ENCODE measurements around the gene RASGRP4. TPM values are rescaled to one million over a fixed set of nuclear protein-coding genes. Genes with fewer than 3 reads are reported as not detected.

Gene RASGRP4
- total RNA-seq, 4 donors from 2014 or later: 3.2 to 7.8 (median 4.4) TPM

GRCh38 chr19:38449518-38449917 is 23.5 kb upstream of the RASGRP4 start:
- Histone ChIP-seq H3K36me3 (no peaks in the 10 kb centered on the region), H3K9me3 (no peaks in the 10 kb centered on the region), H3K4me3 (no peak overlapping the region), H3K27me3 (peaks cover 0 to 5% (median 0%) of the 10 kb centered on the region in 4 donors), H3K4me1 (no peaks in the 10 kb centered on the region), H3K27ac (replicated peaks in 1 of 4) (no peak overlapping the region)
- no peak for DNase-seq (ENCODE audit: extremely low spot score)
- intact Hi-C loops (cut with DNase I): no loop called here
- WGBS: 78% methylated on average over 5 of the region's 5 CpGs
- TF ChIP-seq, protein P1, sequence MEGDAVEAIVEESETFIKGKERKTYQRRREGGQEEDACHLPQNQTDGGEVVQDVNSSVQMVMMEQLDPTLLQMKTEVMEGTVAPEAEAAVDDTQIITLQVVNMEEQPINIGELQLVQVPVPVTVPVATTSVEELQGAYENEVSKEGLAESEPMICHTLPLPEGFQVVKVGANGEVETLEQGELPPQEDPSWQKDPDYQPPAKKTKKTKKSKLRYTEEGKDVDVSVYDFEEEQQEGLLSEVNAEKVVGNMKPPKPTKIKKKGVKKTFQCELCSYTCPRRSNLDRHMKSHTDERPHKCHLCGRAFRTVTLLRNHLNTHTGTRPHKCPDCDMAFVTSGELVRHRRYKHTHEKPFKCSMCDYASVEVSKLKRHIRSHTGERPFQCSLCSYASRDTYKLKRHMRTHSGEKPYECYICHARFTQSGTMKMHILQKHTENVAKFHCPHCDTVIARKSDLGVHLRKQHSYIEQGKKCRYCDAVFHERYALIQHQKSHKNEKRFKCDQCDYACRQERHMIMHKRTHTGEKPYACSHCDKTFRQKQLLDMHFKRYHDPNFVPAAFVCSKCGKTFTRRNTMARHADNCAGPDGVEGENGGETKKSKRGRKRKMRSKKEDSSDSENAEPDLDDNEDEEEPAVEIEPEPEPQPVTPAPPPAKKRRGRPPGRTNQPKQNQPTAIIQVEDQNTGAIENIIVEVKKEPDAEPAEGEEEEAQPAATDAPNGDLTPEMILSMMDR (IDR thresholded peaks at IDR 0.05): no peak
- TF ChIP-seq POLR2AphosphoS5 (IDR thresholded peaks at IDR 0.05) (no peak), POLR2A (IDR thresholded peaks at IDR 0.05; ENCODE audit: low read depth) (no peak), EP300 (IDR thresholded peaks at IDR 0.05) (no peak)

DNA sequence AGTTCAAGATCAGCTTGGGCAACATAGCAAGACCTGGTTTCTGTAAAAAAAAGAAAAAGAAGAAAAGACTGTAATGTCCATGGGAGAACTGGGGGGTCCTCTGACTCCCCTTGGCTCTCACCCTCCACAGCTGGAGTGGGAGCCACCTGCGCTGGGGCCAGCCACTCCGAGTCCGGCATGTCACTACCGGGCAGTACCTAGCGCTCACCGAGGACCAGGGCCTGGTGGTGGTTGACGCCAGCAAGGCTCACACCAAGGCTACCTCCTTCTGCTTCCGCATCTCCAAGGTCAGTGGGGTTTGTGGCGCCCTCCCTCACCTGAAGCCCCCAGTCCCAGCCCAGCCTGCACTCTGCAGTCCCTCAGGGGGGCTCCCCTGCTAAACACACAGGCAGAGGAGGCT is 22.2 kb upstream of the RASGRP4 start:
- intact Hi-C loops (cut with DNase I): no loop called here
- no peak for DNase-seq (ENCODE audit: extremely low spot score)
- Histone ChIP-seq H3K4me1 (no peaks in the 10 kb centered on the region), H3K36me3 (no peaks in the 10 kb centered on the region), H3K27me3 (peaks cover 0 to 5% (median 0%) of the 10 kb centered on the region in 4 donors), H3K9me3 (no peaks in the 10 kb centered on the region), H3K27ac (replicated peaks in 1 of 4) (no peak overlapping the region), H3K4me3 (no peak overlapping the region)
- 91% methylated on average over 9 of the region's 9 CpGs for WGBS
- TF ChIP-seq POLR2A (IDR thresholded peaks at IDR 0.05; ENCODE audit: low read depth) (no peak), POLR2AphosphoS5 (IDR thresholded peaks at IDR 0.05) (no peak), EP300 (IDR thresholded peaks at IDR 0.05) (no peak)
- TF ChIP-seq, protein P1 (IDR thresholded peaks at IDR 0.05): no peak

DNA sequence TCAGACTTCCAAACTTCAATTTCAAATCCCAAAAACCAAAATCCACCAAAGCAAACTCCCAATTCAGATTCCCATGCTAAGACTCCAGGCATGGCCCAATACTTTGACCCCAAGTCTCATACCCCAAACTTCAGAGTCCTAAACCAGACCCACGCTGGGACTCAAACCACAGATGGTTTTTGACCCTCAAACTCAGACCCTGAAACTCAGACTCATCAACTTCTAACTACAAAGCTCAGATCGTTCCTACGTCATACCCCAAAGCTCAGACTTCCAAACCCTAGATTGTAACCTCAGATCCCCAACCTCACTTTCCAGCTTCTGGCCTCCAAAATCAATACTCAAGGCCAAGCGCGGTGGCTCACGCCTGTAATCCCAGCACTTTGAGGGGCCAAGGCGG is 19.3 kb upstream of the RASGRP4 start:
- 96% methylated on average over 7 of the region's 7 CpGs for WGBS
- Histone ChIP-seq H3K4me3 (no peak overlapping the region), H3K4me1 (no peaks in the 10 kb centered on the region), H3K9me3 (no peaks in the 10 kb centered on the region), H3K27me3 (peaks cover 0 to 26% (median 0%) of the 10 kb centered on the region in 4 donors), H3K36me3 (no peaks in the 10 kb centered on the region), H3K27ac (replicated peaks in 1 of 4) (no peak overlapping the region)
- TF ChIP-seq POLR2AphosphoS5 (IDR thresholded peaks at IDR 0.05) (no peak), EP300 (IDR thresholded peaks at IDR 0.05) (no peak), POLR2A (IDR thresholded peaks at IDR 0.05; ENCODE audit: low read depth) (no peak)
- TF ChIP-seq, protein P1 (IDR thresholded peaks at IDR 0.05): no peak
- intact Hi-C loops (cut with DNase I): no loop called here
- DNase-seq (ENCODE audit: extremely low spot score): no peak

GRCh38 chr19:38444026-38444425 is 18.0 kb upstream of the RASGRP4 start:
- no peak for DNase-seq (ENCODE audit: extremely low spot score)
- H3K27me3 ChIP-seq: peaks cover 0 to 36% (median 0%) of the 10 kb centered on the region in 4 donors
- TF ChIP-seq, protein P1 (IDR thresholded peaks at IDR 0.05): no peak
- no peak for TF ChIP-seq POLR2A (IDR thresholded peaks at IDR 0.05; ENCODE audit: low read depth)
- TF ChIP-seq EP300 (IDR thresholded peaks at IDR 0.05): no peak
- TF ChIP-seq POLR2AphosphoS5 (IDR thresholded peaks at IDR 0.05): no peak
- 93% methylated on average over 6 of the region's 7 CpGs for WGBS
- intact Hi-C loops (cut with DNase I): no loop called here
- H3K9me3 ChIP-seq: no peaks in the 10 kb centered on the region
- H3K4me1 ChIP-seq: no peaks in the 10 kb centered on the region
- H3K27ac ChIP-seq (replicated peaks in 1 of 4): no peak overlapping the region
- no peak overlapping the region for H3K4me3 ChIP-seq
- no peaks in the 10 kb centered on the region for H3K36me3 ChIP-seq

GRCh38 chr19:38443458-38443999 is 17.5 kb upstream of the RASGRP4 start:
- peaks cover 0 to 39% (median 0%) of the 10 kb centered on the region in 4 donors for H3K27me3 ChIP-seq
- WGBS: 94% methylated on average over 8 of the region's 15 CpGs
- H3K9me3 ChIP-seq: no peaks in the 10 kb centered on the region
- intact Hi-C loops (cut with DNase I): no loop called here
- no peak overlapping the region for H3K4me3 ChIP-seq
- H3K27ac ChIP-seq (replicated peaks in 1 of 4): no peak overlapping the region
- TF ChIP-seq EP300 (IDR thresholded peaks at IDR 0.05): no peak
- TF ChIP-seq, protein P1 (IDR thresholded peaks at IDR 0.05): no peak
- no peak for TF ChIP-seq POLR2AphosphoS5 (IDR thresholded peaks at IDR 0.05)
- TF ChIP-seq POLR2A (IDR thresholded peaks at IDR 0.05; ENCODE audit: low read depth): no peak
- DNase-seq (ENCODE audit: extremely low spot score): no peak
- no peaks in the 10 kb centered on the region for H3K36me3 ChIP-seq
- no peaks in the 10 kb centered on the region for H3K4me1 ChIP-seq

Data from esophagus muscularis mucosa (tissue), 4 donors.